ENCODE results near the gene SYT1.
"Not testable (repeated sequence)": the region's sequence is repeated elsewhere in the genome, so short reads cannot be mapped to it uniquely, and the experiment has no call there.

Gene SYT1

DNA sequence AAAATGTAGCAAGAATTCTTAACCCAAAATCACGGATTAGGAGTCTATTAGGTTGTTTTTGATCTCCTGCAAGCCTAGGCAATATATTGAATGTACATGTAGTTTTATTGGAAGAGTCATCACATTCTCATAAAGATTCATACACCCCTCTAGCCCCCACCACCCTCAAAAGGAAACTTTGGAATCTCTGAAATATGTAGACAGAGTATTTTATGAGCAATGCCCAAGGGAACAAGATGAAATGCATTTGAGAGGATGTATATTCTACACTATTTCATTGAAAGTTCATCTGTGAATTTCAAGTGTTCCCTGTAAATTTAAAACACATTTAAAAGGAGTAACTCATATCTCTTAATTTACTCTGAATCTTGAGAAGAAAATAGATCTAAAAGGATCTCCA, 103.7 kb downstream of the SYT1 start:
- no peak for DNase-seq (ENCODE audit: low spot score)

DNA sequence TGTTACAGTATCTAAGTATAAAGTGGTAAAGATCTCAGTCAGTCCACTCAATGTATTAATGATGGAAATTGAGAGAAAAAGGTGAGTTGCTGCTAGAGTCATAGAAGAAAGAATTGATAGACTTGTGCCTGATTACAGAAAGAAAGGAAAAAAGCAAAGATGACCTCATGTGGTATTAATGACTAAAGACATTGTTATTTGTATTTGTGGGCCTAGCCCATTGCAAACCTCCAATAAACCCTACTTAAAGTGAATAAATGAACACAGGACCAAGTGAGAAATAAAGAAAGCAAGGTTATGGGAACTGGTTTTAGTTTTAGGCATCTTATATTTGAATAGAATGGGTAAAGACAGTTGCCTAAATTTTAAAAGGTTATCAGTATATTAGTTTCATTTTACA, 105.5 kb downstream of the SYT1 start:
- no peak for DNase-seq (ENCODE audit: low spot score)

DNA sequence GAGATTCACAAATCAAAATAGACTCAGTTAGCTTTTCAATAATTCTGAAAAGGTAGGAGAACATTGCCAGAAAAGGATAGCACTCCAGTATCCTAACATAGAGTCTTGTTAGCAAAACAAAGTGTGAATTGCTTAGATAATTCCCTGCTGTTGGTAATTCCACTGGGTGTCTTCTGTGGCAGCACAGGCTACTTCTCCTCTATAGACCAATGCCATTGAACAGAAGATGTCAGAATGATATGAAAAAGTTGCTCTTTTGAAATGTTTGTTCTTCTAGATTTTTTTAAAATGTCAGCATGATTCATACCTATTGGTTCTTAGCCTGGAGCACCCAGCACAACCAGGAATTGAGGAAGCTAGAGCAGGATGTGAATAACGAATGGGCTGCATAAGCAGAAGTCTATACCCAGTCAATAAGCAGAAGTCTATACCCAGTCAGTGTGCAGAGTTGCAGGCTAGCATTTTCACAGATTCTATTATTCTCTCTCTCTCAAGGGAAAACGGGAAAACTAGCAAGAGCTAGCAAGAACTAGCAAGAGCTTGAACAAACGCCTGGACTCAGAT, 112.8 kb downstream of the SYT1 start:
- no peak for DNase-seq (ENCODE audit: low spot score)

DNA sequence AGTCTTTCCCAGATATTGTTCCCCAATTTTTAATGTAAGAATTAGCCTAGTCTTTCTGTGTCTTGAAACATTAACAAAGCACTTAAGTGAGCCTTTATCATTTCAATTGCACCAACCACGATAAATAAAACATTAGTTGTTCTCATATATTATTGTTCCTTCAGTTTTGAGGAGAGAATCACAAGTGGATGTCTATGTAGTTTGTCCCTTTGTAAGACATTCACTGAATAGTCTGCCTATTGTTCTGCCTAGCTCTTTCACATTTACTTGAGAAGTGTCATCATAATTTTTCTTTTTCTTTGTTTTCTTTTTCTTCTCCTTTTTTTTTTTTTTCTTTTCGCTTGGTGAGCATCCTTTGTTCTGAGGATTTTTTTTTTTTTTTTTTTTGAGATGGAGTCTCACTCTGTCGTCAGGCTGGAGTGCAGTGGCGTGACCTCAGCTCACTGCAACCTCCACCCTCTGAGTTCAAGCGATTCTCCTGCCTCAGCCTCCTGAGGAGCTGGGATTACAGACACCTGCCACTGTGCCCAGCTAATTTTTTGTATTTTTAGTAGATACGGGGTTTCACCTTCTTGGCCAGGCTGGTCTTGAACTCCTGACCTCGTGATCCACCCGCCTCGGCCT, 129.7 kb downstream of the SYT1 start:
- DNase-seq (ENCODE audit: low spot score), result no peak

DNA sequence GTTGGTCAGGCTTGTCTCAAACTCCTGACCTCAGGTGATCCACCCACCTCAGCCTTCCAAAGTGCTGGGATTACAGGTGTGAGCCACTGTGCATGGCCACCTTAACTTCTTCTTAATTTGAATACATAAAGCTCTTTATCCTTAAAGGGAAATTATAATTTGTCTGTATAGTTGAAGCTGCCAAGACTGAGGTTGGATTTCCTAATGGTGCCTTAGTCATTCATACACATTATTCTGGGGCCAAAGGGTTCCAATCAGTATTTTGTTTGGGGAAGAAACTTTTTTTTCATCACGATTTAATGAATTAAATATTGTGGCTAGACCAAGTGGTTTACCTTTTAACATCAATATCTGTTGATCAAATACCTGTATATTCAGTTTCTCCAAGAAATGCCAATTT, 135.9 kb downstream of the SYT1 start:
- no peak for DNase-seq (ENCODE audit: low spot score)

DNA sequence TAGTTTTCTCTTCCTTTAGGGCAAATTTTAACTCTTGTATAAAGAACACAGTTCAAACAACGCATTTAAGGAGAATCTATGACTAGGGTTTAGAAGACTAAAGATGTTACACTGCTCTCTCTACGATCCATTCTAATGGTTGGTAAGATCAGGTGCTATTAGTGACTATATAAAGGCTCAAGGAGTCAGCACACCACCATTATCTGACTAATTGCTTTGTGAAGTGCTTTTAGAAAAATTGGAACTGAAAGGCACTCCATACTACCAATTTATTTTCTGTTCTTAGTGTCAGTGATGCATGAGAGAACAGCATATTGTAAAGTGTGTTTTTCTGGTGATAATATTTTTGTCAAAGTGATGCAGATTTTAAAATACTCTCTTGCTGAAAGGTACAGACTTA, 136.8 kb downstream of the SYT1 start:
- no peak for DNase-seq (ENCODE audit: low spot score)

DNA sequence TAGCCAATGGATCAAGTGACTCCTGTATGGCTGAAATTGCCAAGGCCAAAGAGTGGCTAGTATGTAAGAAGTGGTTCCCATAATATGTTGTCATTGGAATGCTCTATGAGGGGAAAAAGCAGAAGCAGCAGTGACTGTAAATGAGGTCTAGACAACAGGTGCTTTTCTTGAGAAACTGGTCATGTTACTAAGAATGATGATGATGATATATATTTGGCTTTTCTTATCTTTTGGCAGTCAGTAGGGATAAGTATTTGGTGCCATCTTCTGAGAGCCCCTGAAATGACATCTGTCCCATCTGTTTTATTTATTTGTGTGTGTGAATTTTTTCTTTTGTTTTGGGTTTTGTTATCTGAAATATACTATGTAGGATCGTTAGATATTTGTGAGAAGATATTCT, 141.7 kb downstream of the SYT1 start:
- DNase-seq (ENCODE audit: low spot score), result no peak

DNA sequence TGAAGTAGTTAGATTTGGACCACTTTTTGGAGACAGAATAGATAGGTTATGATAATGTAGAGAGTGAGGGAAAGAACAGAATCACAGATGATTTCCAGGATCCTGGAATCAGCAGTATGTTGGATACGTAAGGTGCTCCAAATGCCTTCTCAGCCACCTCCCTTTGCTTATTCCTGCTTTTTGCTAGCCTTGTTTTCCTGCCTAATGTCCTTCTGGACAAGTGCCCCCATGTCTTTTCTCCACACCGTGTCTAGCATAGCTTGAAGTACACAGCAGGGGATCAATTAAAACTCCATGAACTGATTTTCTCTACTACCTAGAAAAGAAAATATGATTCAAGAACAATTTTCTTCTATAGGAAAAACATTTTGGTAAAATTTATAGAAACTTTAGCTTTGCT, 144.0 kb downstream of the SYT1 start:
- DNase-seq (ENCODE audit: low spot score), result no peak

DNA sequence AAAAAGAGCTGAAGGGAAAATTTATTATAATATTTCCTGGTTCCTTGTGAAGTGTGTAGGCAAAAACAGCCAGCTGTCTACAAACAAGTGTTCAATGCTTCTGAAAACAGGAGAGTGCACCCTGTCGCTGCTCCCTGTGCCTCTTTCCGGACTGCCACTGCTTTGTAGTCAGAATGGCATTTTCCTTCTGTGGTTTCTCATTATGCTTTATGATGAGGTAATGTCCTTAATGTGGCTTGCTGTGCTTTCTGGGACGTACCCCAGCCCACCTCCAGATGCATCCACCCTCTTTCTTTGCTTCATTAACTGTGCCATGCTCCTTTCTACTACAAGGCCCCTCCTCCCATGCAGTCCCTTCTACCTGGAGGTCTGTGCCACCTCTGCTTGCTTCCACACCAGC, 148.1 kb downstream of the SYT1 start:
- no peak for DNase-seq (ENCODE audit: low spot score)

DNA sequence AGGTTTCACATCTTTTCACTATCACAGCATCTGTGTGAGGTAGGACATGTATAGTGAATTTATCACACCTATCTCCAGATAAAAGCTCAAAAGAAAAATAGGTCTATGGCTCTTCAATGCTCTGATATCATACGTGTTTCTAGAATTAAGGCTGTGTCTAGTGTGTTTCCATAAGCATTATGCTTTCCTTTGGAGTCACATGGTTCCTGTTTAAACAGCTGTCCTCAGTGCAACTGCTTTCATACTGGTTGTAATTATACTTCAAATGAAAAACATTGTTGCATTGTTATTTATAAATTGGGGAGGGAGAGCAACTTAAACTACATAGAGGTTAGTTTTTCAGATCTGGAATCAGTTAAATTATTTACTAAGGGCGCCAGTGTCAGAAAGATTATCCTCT, 151.6 kb downstream of the SYT1 start:
- no peak for DNase-seq (ENCODE audit: low spot score)

DNA sequence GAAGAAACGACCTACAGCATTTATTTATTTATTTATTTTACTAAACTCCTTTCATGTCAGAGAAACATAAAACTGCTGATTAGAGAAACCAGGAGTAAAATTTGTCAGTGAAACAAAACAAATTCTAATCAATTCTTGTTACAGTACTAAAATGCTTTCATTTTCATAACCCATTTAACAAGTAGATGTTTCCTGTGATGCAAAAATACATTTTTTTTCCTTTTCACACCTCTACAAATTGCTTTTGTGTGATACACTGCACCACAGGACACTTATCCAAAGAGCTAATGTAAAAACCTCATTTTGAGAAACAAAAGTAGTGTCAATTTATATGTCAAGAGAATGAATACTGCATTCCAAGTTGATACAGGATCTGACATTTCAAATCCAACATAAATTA, 155.1 kb downstream of the SYT1 start:
- no peak for DNase-seq (ENCODE audit: low spot score)

DNA sequence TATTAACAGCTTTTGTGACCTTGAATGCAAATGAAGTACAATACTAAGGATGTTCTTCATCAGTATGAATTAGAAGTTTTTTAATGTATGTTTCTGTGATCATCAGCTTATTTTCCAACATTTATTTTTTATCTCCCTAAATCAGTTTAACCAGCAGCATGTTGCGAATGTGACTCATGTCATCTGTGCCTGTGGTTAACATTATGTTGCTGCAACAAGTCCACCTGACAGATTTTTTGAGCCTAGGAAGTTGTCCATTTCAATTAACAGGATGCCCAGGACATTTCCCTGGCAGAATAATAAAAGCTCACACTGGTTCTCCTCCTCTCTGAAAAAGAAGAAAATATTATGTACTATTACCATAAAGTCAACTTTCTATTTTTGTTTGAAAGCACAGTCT, 155.5 kb downstream of the SYT1 start:
- no peak for DNase-seq (ENCODE audit: low spot score)

DNA sequence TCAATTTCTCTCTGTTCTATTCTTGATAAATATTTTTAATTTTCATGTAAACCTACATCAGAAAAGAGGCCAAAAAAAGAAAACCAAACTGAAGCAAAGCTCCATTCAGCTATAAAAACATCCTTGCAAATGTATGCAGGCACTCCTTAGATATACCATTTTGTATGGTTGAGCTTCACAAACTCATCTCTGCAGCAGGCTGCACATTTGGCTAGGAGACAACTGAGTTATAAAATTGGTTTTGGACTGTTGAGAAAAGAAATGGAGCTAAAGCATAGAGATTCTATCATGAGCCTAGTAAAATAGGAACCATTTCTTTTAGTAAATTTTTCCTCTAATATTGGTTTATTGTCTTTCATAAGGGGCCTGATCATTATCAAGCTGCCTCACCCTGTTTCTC, 156.4 kb downstream of the SYT1 start:
- DNase-seq (ENCODE audit: low spot score), result no peak

DNA sequence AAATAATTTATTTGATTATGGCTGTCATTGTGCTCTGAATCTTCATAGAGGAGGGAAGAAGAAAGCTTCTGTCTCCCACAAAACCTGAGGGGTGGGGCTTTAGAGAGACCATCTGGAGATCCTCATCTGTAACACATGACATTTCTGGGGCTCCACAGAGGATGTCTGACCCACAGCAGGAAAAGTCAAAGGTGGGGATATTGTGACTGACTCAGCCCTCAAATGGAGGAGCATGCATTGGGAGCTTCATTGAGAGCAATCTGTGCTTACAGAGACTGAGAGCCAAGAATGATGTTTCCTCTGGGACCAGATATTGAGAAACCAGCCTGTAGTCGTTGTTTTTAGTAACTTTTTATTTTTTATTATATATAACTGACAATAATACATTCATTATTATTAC, 158.7 kb downstream of the SYT1 start:
- DNase-seq (ENCODE audit: low spot score), result no peak

DNA sequence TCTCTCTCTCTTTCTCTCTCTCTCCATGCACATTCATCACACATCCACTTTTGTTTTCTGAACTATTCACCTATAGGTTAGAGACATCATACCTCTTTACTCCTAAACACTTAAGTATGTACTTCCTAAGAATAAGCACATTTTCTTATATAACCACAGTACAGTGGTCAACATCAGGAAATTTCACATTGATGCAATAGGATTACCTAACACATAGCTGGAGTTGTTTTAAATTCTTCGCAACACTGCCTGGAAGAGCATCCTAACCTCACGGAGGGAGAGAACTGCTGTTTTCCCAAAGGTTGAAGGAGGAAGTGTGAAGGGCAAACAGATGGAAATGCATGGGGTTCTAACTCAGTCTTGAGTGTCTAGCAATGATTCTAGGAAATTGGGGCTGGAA, 159.2 kb downstream of the SYT1 start:
- no peak for DNase-seq (ENCODE audit: low spot score)

DNA sequence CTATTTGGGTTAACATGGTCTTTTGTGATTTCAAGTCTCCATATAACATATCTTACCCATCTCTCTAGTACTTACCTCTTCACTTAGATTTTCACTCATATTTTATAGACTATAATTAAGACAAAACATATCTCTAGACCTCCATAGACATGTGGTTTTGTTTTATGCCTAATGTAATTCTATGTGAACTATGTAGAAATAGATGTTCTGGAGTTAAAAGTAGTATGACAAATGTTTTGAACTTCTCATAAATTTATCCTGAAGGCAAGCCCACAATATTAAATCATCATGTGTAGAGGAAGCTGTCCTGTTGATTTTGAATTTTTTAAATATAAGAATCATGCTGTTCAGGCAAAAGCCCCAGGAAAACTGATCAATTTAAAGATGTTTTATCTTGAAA, 169.2 kb downstream of the SYT1 start:
- DNase-seq (ENCODE audit: low spot score), result no peak

DNA sequence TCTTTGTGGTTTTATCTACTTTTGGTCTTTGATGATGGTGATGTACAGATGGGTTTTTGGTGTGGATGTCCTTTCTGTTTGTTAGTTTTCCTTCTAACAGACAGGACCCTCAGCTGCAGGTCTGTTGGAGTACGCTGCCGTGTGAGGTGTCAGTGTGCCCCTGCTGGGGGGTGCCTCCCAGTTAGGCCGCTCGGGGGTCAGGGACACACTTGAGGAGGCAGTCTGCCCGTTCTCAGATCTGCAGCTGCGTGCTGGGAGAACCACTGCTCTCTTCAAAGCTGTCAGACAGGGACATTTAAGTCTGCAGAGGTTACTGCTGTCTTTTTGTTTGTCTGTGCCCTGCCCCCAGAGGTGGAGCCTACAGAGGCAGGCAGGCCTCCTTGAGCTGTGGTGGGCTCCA, 180.2 kb downstream of the SYT1 start:
- not testable (repeated sequence) for DNase-seq (ENCODE audit: low spot score)

DNA sequence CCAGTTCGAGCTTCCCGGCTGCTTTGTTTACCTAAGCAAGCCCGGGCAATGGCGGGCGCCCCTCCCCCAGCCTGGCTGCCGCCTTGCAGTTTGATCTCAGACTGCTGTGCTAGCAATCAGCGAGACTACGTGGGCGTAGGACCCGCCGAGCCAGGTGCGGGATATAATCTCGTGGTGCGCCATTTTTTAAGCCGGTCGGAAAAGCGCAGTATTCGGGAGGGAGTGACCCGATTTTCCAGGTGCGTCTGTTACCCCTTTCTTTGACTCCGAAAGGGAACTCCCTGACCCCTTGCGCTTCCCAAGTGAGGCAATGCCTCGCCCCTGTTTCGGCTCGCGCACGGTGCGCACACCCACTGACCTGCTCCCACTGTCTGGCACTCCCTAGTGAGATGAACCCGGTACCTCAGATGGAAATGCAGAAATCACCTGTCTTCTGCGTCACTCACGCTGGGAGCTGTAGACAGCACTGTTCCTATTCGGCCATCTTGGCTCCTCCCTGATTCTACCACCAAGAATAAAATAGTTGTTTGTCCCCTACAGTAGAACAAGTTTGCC, 180.7 kb downstream of the SYT1 start:
- not testable (repeated sequence) for DNase-seq (ENCODE audit: low spot score)

DNA sequence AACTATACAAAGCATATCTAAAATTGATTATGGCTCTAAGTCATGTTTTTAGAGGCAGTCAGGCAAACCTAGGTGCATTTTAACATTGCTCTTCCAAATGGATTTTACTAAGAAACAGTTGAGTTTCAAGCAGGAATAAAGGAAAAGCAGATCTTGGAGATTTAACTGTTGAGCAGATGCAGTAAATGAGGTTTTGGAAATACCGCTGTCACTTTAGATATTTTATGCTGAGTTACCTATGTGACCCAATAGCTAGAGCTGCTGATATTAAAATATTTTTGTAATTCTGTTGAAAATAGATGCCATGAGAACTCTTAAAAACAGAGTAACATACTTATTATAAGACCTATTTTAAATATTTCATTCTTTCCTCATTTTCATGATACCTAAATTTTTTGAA, 181.4 kb downstream of the SYT1 start:
- DNase-seq (ENCODE audit: low spot score), result no peak

DNA sequence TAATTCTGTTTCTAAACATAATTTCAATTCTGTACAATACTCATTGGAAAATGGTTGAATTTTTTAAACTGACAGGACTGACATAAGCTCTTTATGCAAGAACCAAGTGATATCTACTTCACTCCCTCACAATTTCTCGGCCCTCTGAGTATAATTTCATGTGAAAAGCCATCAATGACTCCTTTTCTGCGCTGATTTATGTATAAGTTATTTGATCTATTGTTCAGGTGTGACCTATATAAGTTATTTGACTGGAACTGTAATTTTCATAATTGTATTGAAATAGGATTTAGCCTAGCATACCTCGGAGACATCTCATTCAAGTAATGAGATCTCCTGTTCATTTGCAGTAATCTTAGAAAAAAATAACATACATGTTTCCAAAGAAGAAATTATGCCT, 184.4 kb downstream of the SYT1 start:
- DNase-seq (ENCODE audit: low spot score), result no peak

DNA sequence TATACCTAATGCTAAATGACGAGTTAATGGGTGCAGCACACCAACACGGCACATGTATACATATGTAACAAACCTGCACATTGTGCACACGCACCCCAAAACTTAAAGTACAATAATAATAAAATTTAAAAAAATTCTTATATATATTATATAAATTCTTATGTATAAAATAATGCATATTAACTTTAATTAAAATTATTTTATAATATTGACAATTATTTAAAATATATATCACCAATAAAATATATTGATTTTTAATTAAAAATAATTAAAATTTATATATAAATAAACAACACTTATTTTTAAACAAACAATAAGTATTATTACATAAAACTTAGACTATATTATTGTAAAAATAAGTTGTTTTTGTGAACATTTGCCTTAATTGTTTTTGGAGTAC, 188.8 kb downstream of the SYT1 start:
- no peak for DNase-seq (ENCODE audit: low spot score)

DNA sequence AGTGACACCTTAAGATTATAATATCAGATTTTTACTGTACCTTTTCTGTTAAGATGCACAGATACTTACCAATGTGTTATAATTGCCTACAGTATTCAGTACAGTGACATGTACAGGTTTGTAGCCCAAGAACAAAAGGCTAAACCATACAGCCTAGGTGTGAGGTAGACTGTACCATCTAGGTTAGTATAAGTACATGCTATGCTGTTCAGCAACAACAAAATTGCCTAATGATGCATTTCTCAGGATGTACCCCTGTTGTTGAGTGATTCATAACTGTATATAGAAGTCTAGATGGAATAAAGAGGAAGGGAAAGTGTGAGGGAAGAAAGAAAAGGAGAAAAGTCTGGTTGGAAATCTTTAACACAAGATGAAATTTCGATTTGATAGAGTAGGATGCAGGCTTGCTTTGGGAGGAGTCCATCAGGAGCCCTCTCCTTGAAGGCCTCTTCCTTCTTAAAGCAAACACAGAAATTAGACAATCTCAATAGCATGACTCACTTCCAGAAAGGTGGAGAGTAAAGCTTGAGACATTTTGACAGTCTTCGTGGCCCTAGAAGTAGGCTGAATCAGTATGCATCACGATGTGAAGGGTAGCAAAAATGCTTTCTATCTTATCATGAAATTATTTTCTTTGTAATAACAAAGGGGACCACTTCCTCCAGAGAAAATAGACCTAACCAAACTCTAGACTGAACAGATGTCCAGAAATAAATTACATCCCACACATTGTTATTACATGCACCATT, 191.5 kb downstream of the SYT1 start:
- DNase-seq (ENCODE audit: low spot score), result no peak

DNA sequence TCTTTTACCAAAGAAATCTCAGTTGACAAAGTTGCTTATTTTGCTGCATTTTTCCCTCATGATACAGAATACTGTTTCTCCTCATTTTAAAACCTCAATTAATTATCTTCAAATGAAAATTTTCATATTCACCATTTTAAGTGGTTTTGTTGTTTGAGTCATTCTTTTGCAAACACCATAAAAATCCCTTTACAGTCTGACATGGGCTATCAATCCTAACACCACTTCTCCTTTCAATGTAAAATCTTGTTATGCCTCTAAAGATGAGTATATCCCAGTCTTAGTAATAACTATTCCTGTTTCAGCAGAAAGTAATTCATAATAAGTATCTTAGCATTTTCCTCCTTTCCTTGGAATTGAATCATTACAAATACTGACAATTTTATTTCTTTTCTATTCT, 192.2 kb downstream of the SYT1 start:
- DNase-seq (ENCODE audit: low spot score), result no peak

DNA sequence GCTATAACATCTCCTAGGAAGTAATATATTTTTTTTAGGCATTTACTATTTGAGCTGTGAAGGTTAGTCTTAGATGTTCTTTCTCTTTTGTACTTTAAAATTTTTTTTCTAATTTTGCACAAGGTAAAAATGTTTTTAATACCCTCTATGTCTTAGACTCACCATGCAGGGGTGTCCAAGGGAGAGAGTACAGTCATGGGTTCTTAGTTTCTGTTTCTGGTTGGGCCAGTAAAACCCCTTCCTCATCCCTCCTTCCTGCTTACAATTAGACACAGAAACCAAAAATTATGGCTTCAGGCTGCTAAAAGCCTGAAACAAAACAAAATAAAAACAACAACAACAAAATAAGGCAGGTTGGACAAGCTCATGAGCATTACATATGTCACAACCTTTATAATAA, 193.0 kb downstream of the SYT1 start:
- no peak for DNase-seq (ENCODE audit: low spot score)

All from globus pallidus (tissue), 1 donor.